Urinary bladder (tissue), 4 donors: ENCODE measurements around the gene MLF2. TPM values are rescaled to one million over a fixed set of nuclear protein-coding genes. Genes with fewer than 3 reads are reported as not detected.
A peak's percentile ranks its signal among the peaks of the same experiment; 100 is the strongest.

Source experiments
- DNase-seq: peaks from one replicate; pipeline ENCODE4 v3.0.0-alpha.2; 2015; ENCODE audit errors: extremely low spot score
- H3K27ac ChIP-seq: one replicate; pipeline ENCODE4 v1.5.1; 2013; ENCODE audit warnings: low read depth, mild to moderate bottlenecking, moderate library complexity
- H3K36me3 ChIP-seq: one replicate; pipeline ENCODE4 v1.6.1; 2013; ENCODE audit warnings: mild to moderate bottlenecking, moderate library complexity; ENCODE audit not compliant: insufficient read depth
- H3K4me1 ChIP-seq: one replicate; pipeline ENCODE4 v1.6.1; 2013; ENCODE audit warnings: mild to moderate bottlenecking, moderate library complexity; ENCODE audit not compliant: insufficient read depth
- H3K4me3 ChIP-seq: one replicate; pipeline ENCODE4 v1.5.1; 2013; ENCODE audit warnings: low read depth, low read length
- WGBS: extraction: QIAGEN DNeasy Blood & Tissue Kit; methylation state at CpG from one replicate; pipeline ENCODE4 v1.1.7; 2013; 5-methylcytosine and 5-hydroxymethylcytosine counted together
- polyA plus RNA-seq: library from polyadenylated mRNA; stranded (reverse); fragments of 200-250 nt; gene quantifications from one replicate; pipeline ENCODE4 v1.2.3, GENCODE V29; 2013
- total RNA-seq: library from RNA; depleted of rRNA; stranded (reverse); fragments of >200 nt; gene quantifications from one replicate; pipeline ENCODE4 v1.2.3, GENCODE V29; 2014
- donor health status: healthy with polysubstance abuse.
- donor health status: healthy.

Gene MLF2
- total RNA-seq (51.0 TPM), polyA plus RNA-seq (240 TPM)

- H3K4me1 ChIP-seq = no peaks in the 10 kb centered on the region
- peaks cover 3% of the 10 kb centered on the region for H3K36me3 ChIP-seq
- peak within 1 kb of the TSS; percentile 73 for H3K4me3 ChIP-seq
- peak within 1 kb of the TSS; percentile 98 for H3K27ac ChIP-seq
- under 1% methylated on average over 62 of the region's 62 CpGs for WGBS
- peak; percentile 98 for DNase-seq
Observed at GRCh38 chr12:6752921-6753771, at the start of gene MLF2. TSS of gene MLF2 (minus strand) at chr12:6753141. CDS start at chr12:6752334, 807 bp downstream.

- no peak for DNase-seq
- WGBS = 90% methylated on average over 5 of the region's 5 CpGs
- H3K36me3 ChIP-seq = no peaks in the 10 kb centered on the region
- no peaks in the 10 kb centered on the region for H3K4me1 ChIP-seq
- no peak overlapping the region for H3K4me3 ChIP-seq
- H3K27ac ChIP-seq = no peak overlapping the region
Observed at GRCh38 chr12:6799147-6799546, 46.2 kb upstream of the MLF2 start.

- WGBS = 90% methylated on average over 4 of the region's 4 CpGs
- H3K36me3 ChIP-seq = no peaks in the 10 kb centered on the region
- no peak overlapping the region for H3K4me3 ChIP-seq
- H3K27ac ChIP-seq = no peak overlapping the region
- no peaks in the 10 kb centered on the region for H3K4me1 ChIP-seq
- DNase-seq = no peak
Observed at GRCh38 chr12:6796576-6796975, 43.6 kb upstream of the MLF2 start.

GRCh38 chr12:6795088-6795487, 42.1 kb upstream of the MLF2 start:
- no peaks in the 10 kb centered on the region for H3K36me3 ChIP-seq
- DNase-seq = no peak
- H3K4me3 ChIP-seq = no peak overlapping the region
- no peak overlapping the region for H3K27ac ChIP-seq
- no peaks in the 10 kb centered on the region for H3K4me1 ChIP-seq
- 77% methylated on average over 2 of the region's 2 CpGs for WGBS

- DNase-seq = no peak
- no peaks in the 10 kb centered on the region for H3K36me3 ChIP-seq
- 14% methylated on average over 12 of the region's 12 CpGs for WGBS
- no peaks in the 10 kb centered on the region for H3K4me1 ChIP-seq
- no peak overlapping the region for H3K4me3 ChIP-seq
- H3K27ac ChIP-seq = no peak overlapping the region
Observed at GRCh38 chr12:6792522-6793201, 39.7 kb upstream of the MLF2 start.

GRCh38 chr12:6791931-6792520, 39.1 kb upstream of the MLF2 start:
- DNase-seq = no peak
- Histone ChIP-seq H3K27ac (no peak overlapping the region), H3K4me3 (no peak overlapping the region), H3K36me3 (no peaks in the 10 kb centered on the region), H3K4me1 (no peaks in the 10 kb centered on the region)
- 80% methylated on average over 13 of the region's 13 CpGs for WGBS

- Histone ChIP-seq H3K36me3 (no peaks in the 10 kb centered on the region), H3K27ac (no peak overlapping the region), H3K4me3 (no peak overlapping the region), H3K4me1 (no peaks in the 10 kb centered on the region)
- WGBS = 79% methylated on average over 12 of the region's 12 CpGs
- no peak for DNase-seq
Observed at GRCh38 chr12:6790496-6791150, 37.7 kb upstream of the MLF2 start.

GRCh38 chr12:6788972-6789924, 36.3 kb upstream of the MLF2 start, which contains the start of gene CD4:
TSS of gene CD4 (plus strand) at chr12:6789528. CDS start at chr12:6800139, 10,611 bp downstream.
- Histone ChIP-seq H3K4me3 (peak within 1 kb of the TSS; percentile 4), H3K27ac (peak within 1 kb of the TSS; percentile 3), H3K4me1 (no peaks in the 10 kb centered on the region), H3K36me3 (no peaks in the 10 kb centered on the region)
- no peak for DNase-seq
- WGBS = 58% methylated on average over 18 of the region's 18 CpGs

- Histone ChIP-seq H3K36me3 (no peaks in the 10 kb centered on the region), H3K4me3 (no peak overlapping the region), H3K4me1 (no peaks in the 10 kb centered on the region), H3K27ac (no peak overlapping the region)
- 92% methylated on average over 5 of the region's 5 CpGs for WGBS
- no peak for DNase-seq
Observed at GRCh38 chr12:6787309-6787708, 34.4 kb upstream of the MLF2 start.

- WGBS = 69% methylated on average over 9 of the region's 9 CpGs
- no peak for DNase-seq
- no peak overlapping the region for H3K27ac ChIP-seq
- no peaks in the 10 kb centered on the region for H3K4me1 ChIP-seq
- H3K4me3 ChIP-seq = no peak overlapping the region
- H3K36me3 ChIP-seq = no peaks in the 10 kb centered on the region
Observed at GRCh38 chr12:6786416-6787094, 33.6 kb upstream of the MLF2 start.

- Histone ChIP-seq H3K4me1 (no peaks in the 10 kb centered on the region), H3K36me3 (no peaks in the 10 kb centered on the region), H3K27ac (no peak overlapping the region), H3K4me3 (no peak overlapping the region)
- 71% methylated on average over 5 of the region's 5 CpGs for WGBS
- no peak for DNase-seq
Observed at GRCh38 chr12:6784761-6785160, 31.8 kb upstream of the MLF2 start.

GRCh38 chr12:6784296-6784695, 31.4 kb upstream of the MLF2 start:
- no peak for DNase-seq
- H3K4me1 ChIP-seq = no peaks in the 10 kb centered on the region
- WGBS = 70% methylated on average over 5 of the region's 5 CpGs

More at GRCh38 chr12:6784296-6784695, 31.4 kb upstream of the MLF2 start:
- H3K4me3 ChIP-seq = no peak overlapping the region
- no peak overlapping the region for H3K27ac ChIP-seq
- no peaks in the 10 kb centered on the region for H3K36me3 ChIP-seq
